Stimulated activated CD8-positive, alpha-beta memory T cell treated with anti-CD3 and anti-CD28 coated beads, Interleukin-4, amount 100 ng/mL, for 24 hours (primary cell): Measurements from ENCODE around the gene ZC3H12D.

ENCODE experiments used
- DNase-seq: peaks from one replicate; pipeline ENCODE4 v3.0.0-alpha.2; 2020; ENCODE audit warnings: low read depth

The ZC3H12D gene

GRCh38 chr6:149414009-149414408 lies 70.8 kb downstream of the ZC3H12D start:
- no peak for DNase-seq

- no peak for DNase-seq
Observed at GRCh38 chr6:149410557-149410956, 74.3 kb downstream of the ZC3H12D start.

- no peak for DNase-seq
Observed at GRCh38 chr6:149409617-149410016, 75.2 kb downstream of the ZC3H12D start.

- no peak for DNase-seq
Observed at GRCh38 chr6:149405823-149406765, 78.7 kb downstream of the ZC3H12D start.

GRCh38 chr6:149403534-149403933 lies 81.3 kb downstream of the ZC3H12D start:
- DNase-seq, result no peak

GRCh38 chr6:149400050-149400449 lies 84.8 kb downstream of the ZC3H12D start, which contains the start of gene SUMO4:
Gene SUMO4, plus strand, starts transcription at chr6:149400262. Its CDS starts 130 bp downstream, at chr6:149400392.
- no peak for DNase-seq

GRCh38 chr6:149397384-149397783 lies 87.4 kb downstream of the ZC3H12D start:
- no peak for DNase-seq
